ENCODE data around the gene ACYP1.

ACYP1 gene

DNA sequence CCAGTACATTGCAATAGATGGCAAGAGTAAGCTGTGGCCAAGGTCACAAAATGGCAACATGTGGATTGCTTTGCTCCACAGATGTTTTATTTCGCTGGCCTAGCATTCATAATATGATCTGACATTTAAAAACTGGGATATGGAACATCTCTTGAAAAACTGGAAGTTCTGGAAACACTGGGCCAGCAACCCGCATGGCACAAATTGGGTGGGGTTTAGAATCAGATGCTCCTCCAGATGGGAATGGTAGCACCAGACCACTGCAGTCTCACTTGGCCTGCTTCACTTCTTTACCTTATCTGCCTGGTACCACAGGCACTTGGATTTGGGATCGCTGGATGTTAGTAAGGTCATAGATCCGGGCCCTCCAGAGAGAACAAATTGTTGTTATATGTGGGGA, 15.7 kb upstream of the ACYP1 start:
- H4K20me1 ChIP-seq (ENCODE audit: insufficient read depth, low read length), result no peaks in the 10 kb centered on the region
- H3K4me1 ChIP-seq (ENCODE audit: insufficient read depth, low read length), result no peaks in the 10 kb centered on the region
- H3K4me2 ChIP-seq (ENCODE audit: insufficient read depth, low read length), result no peak overlapping the region
- no peaks in the 10 kb centered on the region for H3K27me3 ChIP-seq (ENCODE audit: insufficient read depth, low read length, poor library complexity)
- no peaks in the 10 kb centered on the region for H3K9me3 ChIP-seq (ENCODE audit: insufficient read depth, low read length, severe bottlenecking)
- peaks cover 28% of the 10 kb centered on the region for H3K36me3 ChIP-seq (ENCODE audit: insufficient read depth, low read length)
- no peak overlapping the region for H2AFZ ChIP-seq (ENCODE audit: low read depth, low read length)
- H3K9ac ChIP-seq (ENCODE audit: low read depth, low read length), result no peak overlapping the region
- ATAC-seq (ENCODE audit: insufficient read depth, low read depth) (no peak), DNase-seq (no peak)
- H3K4me3 ChIP-seq (ENCODE audit: low read depth in 1 of 2, low read length in 2 of 2), result no peak overlapping the region
- no peak overlapping the region for H3K27ac ChIP-seq (ENCODE audit: low read length)
- H3K79me2 ChIP-seq (ENCODE audit: insufficient read depth, low read length), result no peaks in the 10 kb centered on the region
- TF ChIP-seq, protein P1, sequence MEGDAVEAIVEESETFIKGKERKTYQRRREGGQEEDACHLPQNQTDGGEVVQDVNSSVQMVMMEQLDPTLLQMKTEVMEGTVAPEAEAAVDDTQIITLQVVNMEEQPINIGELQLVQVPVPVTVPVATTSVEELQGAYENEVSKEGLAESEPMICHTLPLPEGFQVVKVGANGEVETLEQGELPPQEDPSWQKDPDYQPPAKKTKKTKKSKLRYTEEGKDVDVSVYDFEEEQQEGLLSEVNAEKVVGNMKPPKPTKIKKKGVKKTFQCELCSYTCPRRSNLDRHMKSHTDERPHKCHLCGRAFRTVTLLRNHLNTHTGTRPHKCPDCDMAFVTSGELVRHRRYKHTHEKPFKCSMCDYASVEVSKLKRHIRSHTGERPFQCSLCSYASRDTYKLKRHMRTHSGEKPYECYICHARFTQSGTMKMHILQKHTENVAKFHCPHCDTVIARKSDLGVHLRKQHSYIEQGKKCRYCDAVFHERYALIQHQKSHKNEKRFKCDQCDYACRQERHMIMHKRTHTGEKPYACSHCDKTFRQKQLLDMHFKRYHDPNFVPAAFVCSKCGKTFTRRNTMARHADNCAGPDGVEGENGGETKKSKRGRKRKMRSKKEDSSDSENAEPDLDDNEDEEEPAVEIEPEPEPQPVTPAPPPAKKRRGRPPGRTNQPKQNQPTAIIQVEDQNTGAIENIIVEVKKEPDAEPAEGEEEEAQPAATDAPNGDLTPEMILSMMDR (IDR thresholded peaks at IDR 0.05; ENCODE audit: borderline replicate concordance, extremely low read depth, low read length, poor library complexity, severe bottlenecking), result no peak
- no peak for TF ChIP-seq EZH2 (IDR thresholded peaks at IDR 0.05; ENCODE audit: borderline replicate concordance, low read depth, low read length, severe bottlenecking)

DNA sequence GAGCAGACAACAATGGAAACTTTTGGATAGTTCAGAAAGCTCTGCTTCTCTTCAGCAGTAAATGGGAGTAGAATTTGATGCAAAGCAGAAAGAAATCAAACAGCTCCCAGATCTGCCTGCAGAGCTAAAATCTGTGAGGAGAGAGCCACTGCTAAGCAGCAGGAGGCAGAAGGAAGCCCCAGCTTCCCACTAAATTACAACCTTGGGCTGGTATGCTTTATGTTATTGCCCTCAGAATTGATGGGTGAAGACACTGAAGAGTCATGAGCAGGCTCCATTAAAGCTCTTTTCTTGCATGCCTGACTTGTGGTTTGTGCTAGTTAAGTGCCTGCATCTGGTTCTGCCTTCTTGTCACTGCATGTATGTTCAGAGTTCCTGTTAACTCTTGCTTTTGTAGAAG, 14.0 kb upstream of the ACYP1 start:
- Histone ChIP-seq H3K36me3 (ENCODE audit: insufficient read depth, low read length) (peaks cover 11% of the 10 kb centered on the region; the same call in 1 of the 2 replicates), H3K79me2 (ENCODE audit: insufficient read depth, low read length) (no peaks in the 10 kb centered on the region), H3K9ac (ENCODE audit: low read depth, low read length) (no peak overlapping the region), H3K4me2 (ENCODE audit: insufficient read depth, low read length) (no peak overlapping the region), H3K9me3 (ENCODE audit: insufficient read depth, low read length, severe bottlenecking) (no peaks in the 10 kb centered on the region), H3K27me3 (ENCODE audit: insufficient read depth, low read length, poor library complexity) (no peaks in the 10 kb centered on the region), H3K4me3 (ENCODE audit: low read depth in 1 of 2, low read length in 2 of 2) (no peak overlapping the region), H3K27ac (ENCODE audit: low read length) (no peak overlapping the region), H2AFZ (ENCODE audit: low read depth, low read length) (no peak overlapping the region), H4K20me1 (ENCODE audit: insufficient read depth, low read length) (no peaks in the 10 kb centered on the region), H3K4me1 (ENCODE audit: insufficient read depth, low read length) (no peaks in the 10 kb centered on the region)
- no peak for DNase-seq
- no peak for ATAC-seq (ENCODE audit: insufficient read depth, low read depth)
- TF ChIP-seq, protein P1 (IDR thresholded peaks at IDR 0.05; ENCODE audit: borderline replicate concordance, extremely low read depth, low read length, poor library complexity, severe bottlenecking), result no peak
- no peak for TF ChIP-seq EZH2 (IDR thresholded peaks at IDR 0.05; ENCODE audit: borderline replicate concordance, low read depth, low read length, severe bottlenecking)

DNA sequence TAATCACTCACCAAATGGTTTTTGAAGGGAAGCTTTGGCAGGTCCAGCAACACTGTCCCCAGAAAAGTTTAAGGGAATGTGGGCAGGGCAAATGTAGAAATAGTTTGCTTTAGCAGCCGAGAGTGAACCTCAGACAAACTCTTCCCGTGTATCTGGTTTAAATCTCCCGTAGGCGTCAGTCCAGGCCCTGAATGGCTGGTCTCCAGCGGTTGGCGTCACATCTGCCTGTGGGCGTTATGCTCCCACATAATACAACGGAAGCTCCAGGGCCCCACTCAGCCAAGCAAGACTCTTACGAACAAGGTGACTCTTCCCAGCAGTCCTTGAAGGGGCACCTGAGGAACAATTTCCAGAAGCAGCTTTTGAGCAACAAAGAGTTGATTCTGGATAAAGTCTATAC, 6.6 kb upstream of the ACYP1 start:
- H3K4me1 ChIP-seq (ENCODE audit: insufficient read depth, low read length), result no peaks in the 10 kb centered on the region
- no peaks in the 10 kb centered on the region for H3K27me3 ChIP-seq (ENCODE audit: insufficient read depth, low read length, poor library complexity)
- H3K4me3 ChIP-seq (ENCODE audit: low read depth in 1 of 2, low read length in 2 of 2), result no peak overlapping the region
- H3K79me2 ChIP-seq (ENCODE audit: insufficient read depth, low read length), result no peaks in the 10 kb centered on the region
- H3K4me2 ChIP-seq (ENCODE audit: insufficient read depth, low read length), result no peak overlapping the region
- H3K27ac ChIP-seq (ENCODE audit: low read length), result no peak overlapping the region
- H2AFZ ChIP-seq (ENCODE audit: low read depth, low read length), result no peak overlapping the region
- DNase-seq, result no peak
- H3K9me3 ChIP-seq (ENCODE audit: insufficient read depth, low read length, severe bottlenecking), result no peaks in the 10 kb centered on the region
- no peak overlapping the region for H3K9ac ChIP-seq (ENCODE audit: low read depth, low read length)
- TF ChIP-seq EZH2 (IDR thresholded peaks at IDR 0.05; ENCODE audit: borderline replicate concordance, low read depth, low read length, severe bottlenecking), result no peak
- ATAC-seq (ENCODE audit: insufficient read depth, low read depth), result no peak
- H4K20me1 ChIP-seq (ENCODE audit: insufficient read depth, low read length), result no peaks in the 10 kb centered on the region
- no peaks in the 10 kb centered on the region for H3K36me3 ChIP-seq (ENCODE audit: insufficient read depth, low read length)

DNA sequence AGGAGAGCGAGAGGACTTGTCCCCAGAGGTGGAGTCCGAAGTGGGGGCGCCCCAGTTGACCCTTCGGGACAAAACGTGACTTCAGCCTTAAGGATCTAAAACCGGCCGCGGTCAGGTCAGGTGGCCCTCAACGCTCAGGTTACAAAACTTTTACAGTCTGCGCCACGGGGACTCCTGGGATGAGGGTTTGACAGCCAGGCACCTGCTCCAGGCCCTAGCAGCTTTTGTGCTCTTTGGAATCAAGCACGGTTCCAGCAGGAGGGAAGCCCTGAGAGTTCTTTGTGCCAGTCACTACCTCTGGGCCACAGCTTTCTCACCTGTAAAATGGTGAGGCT, 6.0 kb upstream of the ACYP1 start:
- Histone ChIP-seq H3K4me2 (ENCODE audit: insufficient read depth, low read length) (no peak overlapping the region), H3K4me1 (ENCODE audit: insufficient read depth, low read length) (no peaks in the 10 kb centered on the region), H3K36me3 (ENCODE audit: insufficient read depth, low read length) (no peaks in the 10 kb centered on the region), H3K9me3 (ENCODE audit: insufficient read depth, low read length, severe bottlenecking) (no peaks in the 10 kb centered on the region), H3K79me2 (ENCODE audit: insufficient read depth, low read length) (no peaks in the 10 kb centered on the region), H3K27ac (ENCODE audit: low read length) (no peak overlapping the region), H3K9ac (ENCODE audit: low read depth, low read length) (no peak overlapping the region), H3K27me3 (ENCODE audit: insufficient read depth, low read length, poor library complexity) (no peaks in the 10 kb centered on the region), H2AFZ (ENCODE audit: low read depth, low read length) (no peak overlapping the region), H4K20me1 (ENCODE audit: insufficient read depth, low read length) (no peaks in the 10 kb centered on the region), H3K4me3 (ENCODE audit: low read depth in 1 of 2, low read length in 2 of 2) (no peak overlapping the region)
- no peak for ATAC-seq (ENCODE audit: insufficient read depth, low read depth)
- TF ChIP-seq EZH2 (IDR thresholded peaks at IDR 0.05; ENCODE audit: borderline replicate concordance, low read depth, low read length, severe bottlenecking), result no peak
- TF ChIP-seq, protein P1 (IDR thresholded peaks at IDR 0.05; ENCODE audit: borderline replicate concordance, extremely low read depth, low read length, poor library complexity, severe bottlenecking), result no peak
- DNase-seq, result no peak

Data from DND-41 (cell line).